HFFc6 (cell line): ENCODE results near the gene CD47. TPM values are rescaled to one million over a fixed set of nuclear protein-coding genes. Genes with fewer than 3 reads are reported as not detected.

ENCODE experiments used
- DNase-seq: peaks from one replicate; pipeline ENCODE4 v3.0.0-alpha.2; 2018
- H3K27ac Mint-ChIP-seq: 2 replicates; pipeline ENCODE4 v1.8.0; 2020; ENCODE audit warnings: mild to moderate bottlenecking, mixed read lengths
- H3K27me3 Mint-ChIP-seq: 2 replicates; pipeline ENCODE4 v1.8.0; 2021; ENCODE audit warnings: mild to moderate bottlenecking, moderate library complexity, mixed read lengths; ENCODE audit not compliant: insufficient read depth
- H3K36me3 Mint-ChIP-seq: 2 replicates; pipeline ENCODE4 v1.8.0; 2021; ENCODE audit warnings: low read depth, mixed read lengths
- H3K4me1 Mint-ChIP-seq: 2 replicates; pipeline ENCODE4 v1.8.0; 2020; ENCODE audit warnings: low read depth, mixed read lengths
- H3K4me3 Mint-ChIP-seq: 2 replicates; pipeline ENCODE4 v1.8.0; 2020; ENCODE audit warnings: mild to moderate bottlenecking, moderate library complexity, mixed read lengths
- H3K9me3 Mint-ChIP-seq: 2 replicates; pipeline ENCODE4 v1.8.0; 2020; ENCODE audit warnings: mild to moderate bottlenecking, mixed read lengths
- CTCF ChIP-seq: fragments of 200-600 bp; sonication (generic); IDR thresholded peaks from 2 replicates; pipeline ENCODE4 v1.5.0; 2021; ENCODE audit warnings: antibody characterized with exemption, mild to moderate bottlenecking
- total RNA-seq, 6 experiments: library from RNA; stranded (reverse); fragmentation: NEBNext Ultra II Directional; extraction: Animal tissue kit (Norgen Biotek cat#: 25700); gene quantifications; 2 replicates in 1 of 6; 3 replicates in 5 of 6; pipeline ENCODE4 v1.2.3, GENCODE V29; 2021

The CD47 gene
- total RNA-seq, 6 experiments from 2014 or later = 68.3 to 89.5 (median 77.1) TPM

- no peak overlapping the region for H3K27ac Mint-ChIP-seq
- H3K4me3 Mint-ChIP-seq = no peak overlapping the region
- H3K9me3 Mint-ChIP-seq = no peaks in the 10 kb centered on the region
- peaks cover 37% of the 10 kb centered on the region for H3K36me3 Mint-ChIP-seq
- TF ChIP-seq CTCF = no peak
- no peak for DNase-seq
- peaks cover 10% of the 10 kb centered on the region for H3K4me1 Mint-ChIP-seq
- no peaks in the 10 kb centered on the region for H3K27me3 Mint-ChIP-seq
These were observed 30.5 kb downstream of the CD47 start for GRCh38 chr3:108060331-108060730.

- H3K4me1 Mint-ChIP-seq = peaks cover 34% of the 10 kb centered on the region
- DNase-seq = no peak
- no peak for TF ChIP-seq CTCF
- no peak overlapping the region for H3K27ac Mint-ChIP-seq
- no peaks in the 10 kb centered on the region for H3K27me3 Mint-ChIP-seq
- H3K9me3 Mint-ChIP-seq = no peaks in the 10 kb centered on the region
- H3K4me3 Mint-ChIP-seq = no peak overlapping the region
- H3K36me3 Mint-ChIP-seq = peaks cover 34% of the 10 kb centered on the region
These were observed 34.9 kb downstream of the CD47 start for GRCh38 chr3:108055931-108056330.

- H3K4me1 Mint-ChIP-seq = peaks cover 30% of the 10 kb centered on the region
- peaks cover 25% of the 10 kb centered on the region for H3K36me3 Mint-ChIP-seq
- no peak overlapping the region for H3K4me3 Mint-ChIP-seq
- TF ChIP-seq CTCF = no peak
- H3K27me3 Mint-ChIP-seq = no peaks in the 10 kb centered on the region
- no peaks in the 10 kb centered on the region for H3K9me3 Mint-ChIP-seq
- DNase-seq = no peak
- no peak overlapping the region for H3K27ac Mint-ChIP-seq
These were observed 35.9 kb downstream of the CD47 start for GRCh38 chr3:108054935-108055334.

- TF ChIP-seq CTCF = no peak
- no peak overlapping the region for H3K4me3 Mint-ChIP-seq
- DNase-seq = no peak
- no peaks in the 10 kb centered on the region; the same call in 1 of the 2 replicates for H3K27me3 Mint-ChIP-seq
- no peak overlapping the region; the same call in 1 of the 2 replicates for H3K27ac Mint-ChIP-seq
- no peaks in the 10 kb centered on the region for H3K9me3 Mint-ChIP-seq
- H3K4me1 Mint-ChIP-seq = peaks cover 29% of the 10 kb centered on the region
- peaks cover 28% of the 10 kb centered on the region for H3K36me3 Mint-ChIP-seq
These were observed 37.3 kb downstream of the CD47 start for GRCh38 chr3:108053483-108053882.

- peaks cover 29% of the 10 kb centered on the region for H3K4me1 Mint-ChIP-seq
- H3K9me3 Mint-ChIP-seq = no peaks in the 10 kb centered on the region
- H3K27me3 Mint-ChIP-seq = no peaks in the 10 kb centered on the region; the same call in 1 of the 2 replicates
- peaks cover 26% of the 10 kb centered on the region for H3K36me3 Mint-ChIP-seq
- no peak overlapping the region; the same call in 1 of the 2 replicates for H3K27ac Mint-ChIP-seq
- DNase-seq = no peak
- TF ChIP-seq CTCF = no peak
- H3K4me3 Mint-ChIP-seq = no peak overlapping the region
These were observed 37.8 kb downstream of the CD47 start for GRCh38 chr3:108053067-108053466.

- peak; percentile 60 for DNase-seq
- TF ChIP-seq CTCF = no peak
- no peaks in the 10 kb centered on the region; the same call in 1 of the 2 replicates for H3K27me3 Mint-ChIP-seq
- H3K36me3 Mint-ChIP-seq = peaks cover 20% of the 10 kb centered on the region; the same call in 1 of the 2 replicates
- peak overlapping the region; percentile 61 for H3K27ac Mint-ChIP-seq
- H3K4me3 Mint-ChIP-seq = no peak overlapping the region
- peaks cover 29% of the 10 kb centered on the region for H3K4me1 Mint-ChIP-seq
- H3K9me3 Mint-ChIP-seq = no peaks in the 10 kb centered on the region
These were observed 39.8 kb downstream of the CD47 start for GRCh38 chr3:108051005-108051404.
